Measurements from ENCODE around the gene PTGIS.
"Not testable (repeated sequence)": the region's sequence is repeated elsewhere in the genome, so short reads cannot be mapped to it uniquely, and the experiment has no call there.

Gene PTGIS

GRCh38 chr20:49572857-49573256 lies 4.9 kb upstream of the PTGIS start:
- peak overlapping the region; percentile 57 for H3K9ac ChIP-seq (ENCODE audit: low read length)
- H3K27me3 ChIP-seq (replicated peaks; ENCODE audit: control insufficient read depth, insufficient read depth, low read length): no peaks in the 10 kb centered on the region
- H3K4me3 ChIP-seq (ENCODE audit: low read length): no peak overlapping the region
- H3K36me3 ChIP-seq (ENCODE audit: control insufficient read depth, insufficient read depth, low read length, severe bottlenecking): no peaks in the 10 kb centered on the region
- no peak for DNase-seq (ENCODE audit: low read depth)
- H3K4me1 ChIP-seq (ENCODE audit: control insufficient read depth, insufficient read depth, low read length): peaks cover 50% of the 10 kb centered on the region
- H3K9me3 ChIP-seq (ENCODE audit: control insufficient read depth, low read length): peaks cover 4% of the 10 kb centered on the region

- no peak overlapping the region for H3K4me3 ChIP-seq (ENCODE audit: low read length)
- peaks cover 3% of the 10 kb centered on the region for H3K9me3 ChIP-seq (ENCODE audit: control insufficient read depth, low read length)
- H3K4me1 ChIP-seq (ENCODE audit: control insufficient read depth, insufficient read depth, low read length): peaks cover 60% of the 10 kb centered on the region
- no peaks in the 10 kb centered on the region for H3K36me3 ChIP-seq (ENCODE audit: control insufficient read depth, insufficient read depth, low read length, severe bottlenecking)
- H3K9ac ChIP-seq (ENCODE audit: low read length): no peak overlapping the region
- H3K27me3 ChIP-seq (replicated peaks; ENCODE audit: control insufficient read depth, insufficient read depth, low read length): no peaks in the 10 kb centered on the region
- DNase-seq (ENCODE audit: low read depth): no peak
Observed at GRCh38 chr20:49571553-49571835, 3.6 kb upstream of the PTGIS start.

GRCh38 chr20:49570828-49571552 lies 3.1 kb upstream of the PTGIS start:
- peak overlapping the region; percentile 64 for H3K9ac ChIP-seq (ENCODE audit: low read length)
- H3K4me1 ChIP-seq (ENCODE audit: control insufficient read depth, insufficient read depth, low read length): peaks cover 63% of the 10 kb centered on the region
- DNase-seq (ENCODE audit: low read depth): no peak
- H3K27me3 ChIP-seq (replicated peaks; ENCODE audit: control insufficient read depth, insufficient read depth, low read length): no peaks in the 10 kb centered on the region
- H3K9me3 ChIP-seq (ENCODE audit: control insufficient read depth, low read length): no peaks in the 10 kb centered on the region
- H3K36me3 ChIP-seq (ENCODE audit: control insufficient read depth, insufficient read depth, low read length, severe bottlenecking): no peaks in the 10 kb centered on the region
- no peak overlapping the region for H3K4me3 ChIP-seq (ENCODE audit: low read length)

GRCh38 chr20:49570161-49570827 lies 2.4 kb upstream of the PTGIS start:
- Histone ChIP-seq H3K4me3 (ENCODE audit: low read length) (no peak overlapping the region), H3K9ac (ENCODE audit: low read length) (peak overlapping the region; percentile 64), H3K27me3 (replicated peaks; ENCODE audit: control insufficient read depth, insufficient read depth, low read length) (no peaks in the 10 kb centered on the region), H3K4me1 (ENCODE audit: control insufficient read depth, insufficient read depth, low read length) (peaks cover 62% of the 10 kb centered on the region), H3K9me3 (ENCODE audit: control insufficient read depth, low read length) (no peaks in the 10 kb centered on the region), H3K36me3 (ENCODE audit: control insufficient read depth, insufficient read depth, low read length, severe bottlenecking) (no peaks in the 10 kb centered on the region)
- DNase-seq (ENCODE audit: low read depth): no peak

GRCh38 chr20:49569411-49570115 lies 1.6 kb upstream of the PTGIS start:
- Histone ChIP-seq H3K9me3 (ENCODE audit: control insufficient read depth, low read length) (no peaks in the 10 kb centered on the region), H3K36me3 (ENCODE audit: control insufficient read depth, insufficient read depth, low read length, severe bottlenecking) (no peaks in the 10 kb centered on the region), H3K4me3 (ENCODE audit: low read length) (peak overlapping the region; percentile 29), H3K4me1 (ENCODE audit: control insufficient read depth, insufficient read depth, low read length) (peaks cover 62% of the 10 kb centered on the region), H3K9ac (ENCODE audit: low read length) (peak overlapping the region; percentile 64), H3K27me3 (replicated peaks; ENCODE audit: control insufficient read depth, insufficient read depth, low read length) (no peaks in the 10 kb centered on the region)
- DNase-seq (ENCODE audit: low read depth): peak; percentile 69

GRCh38 chr20:49568278-49569151 lies 578 bp upstream of the PTGIS start:
- H3K4me1 ChIP-seq (ENCODE audit: control insufficient read depth, insufficient read depth, low read length): peaks cover 59% of the 10 kb centered on the region
- H3K9me3 ChIP-seq (ENCODE audit: control insufficient read depth, low read length): no peaks in the 10 kb centered on the region
- no peak for DNase-seq (ENCODE audit: low read depth)
- peak overlapping the region; percentile 48 for H3K4me3 ChIP-seq (ENCODE audit: low read length)
- peak overlapping the region; percentile 64 for H3K9ac ChIP-seq (ENCODE audit: low read length)
- H3K27me3 ChIP-seq (replicated peaks; ENCODE audit: control insufficient read depth, insufficient read depth, low read length): no peaks in the 10 kb centered on the region
- no peaks in the 10 kb centered on the region for H3K36me3 ChIP-seq (ENCODE audit: control insufficient read depth, insufficient read depth, low read length, severe bottlenecking)

- no peaks in the 10 kb centered on the region for H3K27me3 ChIP-seq (replicated peaks; ENCODE audit: control insufficient read depth, insufficient read depth, low read length)
- H3K9ac ChIP-seq (ENCODE audit: low read length): peak overlapping the region; percentile 97
- H3K36me3 ChIP-seq (ENCODE audit: control insufficient read depth, insufficient read depth, low read length, severe bottlenecking): no peaks in the 10 kb centered on the region
- H3K4me3 ChIP-seq (ENCODE audit: low read length): peak overlapping the region; percentile 88
- DNase-seq (ENCODE audit: low read depth): no peak
- peaks cover 69% of the 10 kb centered on the region for H3K4me1 ChIP-seq (ENCODE audit: control insufficient read depth, insufficient read depth, low read length)
- H3K9me3 ChIP-seq (ENCODE audit: control insufficient read depth, low read length): no peaks in the 10 kb centered on the region
Observed at GRCh38 chr20:49566401-49567364, 1.3 kb downstream of the PTGIS start.

GRCh38 chr20:49564991-49565390 lies 2.9 kb downstream of the PTGIS start:
- peak overlapping the region; percentile 97 for H3K9ac ChIP-seq (ENCODE audit: low read length)
- not testable (repeated sequence) for DNase-seq (ENCODE audit: low read depth); H3K27me3 ChIP-seq (replicated peaks; ENCODE audit: control insufficient read depth, insufficient read depth, low read length); H3K9me3 ChIP-seq (ENCODE audit: control insufficient read depth, low read length); H3K36me3 ChIP-seq (ENCODE audit: control insufficient read depth, insufficient read depth, low read length, severe bottlenecking)
- H3K4me3 ChIP-seq (ENCODE audit: low read length): peak overlapping the region; percentile 88
- H3K4me1 ChIP-seq (ENCODE audit: control insufficient read depth, insufficient read depth, low read length): peaks cover 79% of the 10 kb centered on the region

- Histone ChIP-seq H3K27me3 (replicated peaks; ENCODE audit: control insufficient read depth, insufficient read depth, low read length) (no peaks in the 10 kb centered on the region), H3K36me3 (ENCODE audit: control insufficient read depth, insufficient read depth, low read length, severe bottlenecking) (no peaks in the 10 kb centered on the region), H3K9ac (ENCODE audit: low read length) (peak overlapping the region; percentile 75), H3K9me3 (ENCODE audit: control insufficient read depth, low read length) (no peaks in the 10 kb centered on the region), H3K4me3 (ENCODE audit: low read length) (peak overlapping the region; percentile 2), H3K4me1 (ENCODE audit: control insufficient read depth, insufficient read depth, low read length) (peaks cover 76% of the 10 kb centered on the region)
- no peak for DNase-seq (ENCODE audit: low read depth)
Observed at GRCh38 chr20:49563015-49563980, 4.6 kb downstream of the PTGIS start.

Data from adipocyte (in vitro differentiated cells).